HG02943 (cell line): Measurements from ENCODE around the gene ERVK3-1.
"Not testable (repeated sequence)": the region's sequence is repeated elsewhere in the genome, so short reads cannot be mapped to it uniquely, and the experiment has no call there.

Source experiments
- ATAC-seq: cut with Tn5 transposase; IDR thresholded peaks from one replicate; pipeline ENCODE4 v1.9.1; 2021; ENCODE audit warnings: mild to moderate bottlenecking, low read depth, moderate library complexity; ENCODE audit not compliant: unreplicated experiment

Gene ERVK3-1

GRCh38 chr19:58305065-58305931 lies at the start of gene ERVK3-1:
TSS of gene ERVK3-1 (plus strand) at chr19:58305377. CDS start at chr19:58312169, 6,792 bp downstream.
- ATAC-seq: peak; percentile 98

GRCh38 chr19:58258259-58258658 lies 46.9 kb upstream of the ERVK3-1 start:
- ATAC-seq: not testable (repeated sequence)

- no peak for ATAC-seq
These were observed 43.6 kb upstream of the ERVK3-1 start for GRCh38 chr19:58261600-58261967.

- no peak for ATAC-seq
These were observed 42.9 kb upstream of the ERVK3-1 start for GRCh38 chr19:58261968-58262921.

- ATAC-seq: no peak
These were observed 42.3 kb upstream of the ERVK3-1 start for GRCh38 chr19:58262922-58263296.

- ATAC-seq: no peak
These were observed 40.1 kb upstream of the ERVK3-1 start for GRCh38 chr19:58265100-58265499.

GRCh38 chr19:58268344-58268743 lies 36.8 kb upstream of the ERVK3-1 start:
- ATAC-seq: no peak

GRCh38 chr19:58274771-58275201 lies 30.4 kb upstream of the ERVK3-1 start:
- no peak for ATAC-seq

- ATAC-seq: no peak
These were observed 29.6 kb upstream of the ERVK3-1 start for GRCh38 chr19:58275564-58275963.

GRCh38 chr19:58277197-58277596 lies 28.0 kb upstream of the ERVK3-1 start:
- ATAC-seq: no peak

GRCh38 chr19:58277748-58278540 lies 27.2 kb upstream of the ERVK3-1 start:
- no peak for ATAC-seq

- peak; percentile 90 for ATAC-seq
These were observed 26.6 kb upstream of the ERVK3-1 start, which contains the start of gene ZNF8 for GRCh38 chr19:58278541-58279041. TSS of gene ZNF8 (plus strand) at chr19:58278955. CDS start at chr19:58279082, 127 bp downstream.

- peak; percentile 33 for ATAC-seq
These were observed 25.9 kb upstream of the ERVK3-1 start for GRCh38 chr19:58279042-58279924.

- ATAC-seq: no peak
These were observed 25.3 kb upstream of the ERVK3-1 start for GRCh38 chr19:58279925-58280316.

GRCh38 chr19:58284199-58284598 lies 21.0 kb upstream of the ERVK3-1 start:
- no peak for ATAC-seq

- no peak for ATAC-seq
These were observed 13.2 kb upstream of the ERVK3-1 start for GRCh38 chr19:58291943-58292342.

GRCh38 chr19:58294743-58295374 lies 10.3 kb upstream of the ERVK3-1 start:
- ATAC-seq: no peak

GRCh38 chr19:58296104-58296503 lies 9.1 kb upstream of the ERVK3-1 start:
- no peak for ATAC-seq

GRCh38 chr19:58300620-58301019 lies 4.6 kb upstream of the ERVK3-1 start:
- no peak for ATAC-seq
